WERI-Rb-1 (cell line): ENCODE data around the gene CD22.

Source experiments
- DNase-seq: peaks from one replicate; pipeline ENCODE4 v3.0.0-alpha.2; 2020
- H3K27ac ChIP-seq: fragments of 250-450 bp; sonication (Bioruptor Pico); 2 replicates; pipeline ENCODE4 v1.5.1; 2020; ENCODE audit warnings: mild to moderate bottlenecking, moderate library complexity
- H3K27me3 ChIP-seq: fragments of 250-450 bp; sonication (Bioruptor Pico); 2 replicates; pipeline ENCODE4 v1.5.1; 2021; ENCODE audit warnings: mild to moderate bottlenecking, low read depth, moderate library complexity; ENCODE audit not compliant: insufficient read depth, severe bottlenecking
- H3K36me3 ChIP-seq: fragments of 250-450 bp; sonication (Bioruptor Pico); 2 replicates; pipeline ENCODE4 v1.5.1; 2020; ENCODE audit warnings: mild to moderate bottlenecking, moderate library complexity
- H3K4me3 ChIP-seq: 2 replicates; pipeline ENCODE4 v1.5.1; 2011; ENCODE audit warnings: low read depth, mild to moderate bottlenecking, control low read depth, low read length
- H3K9me3 ChIP-seq: fragments of 250-450 bp; sonication (Bioruptor Pico); 2 replicates; pipeline ENCODE4 v1.5.1; 2021; ENCODE audit warnings: mild to moderate bottlenecking, moderate library complexity; ENCODE audit not compliant: severe bottlenecking
- TF ChIP-seq, protein P1 (sequence below): IDR thresholded peaks from 2 replicates; pipeline ENCODE4 v1.5.1; 2011; ENCODE audit warnings: low read depth, mild to moderate bottlenecking, control low read depth, inconsistent platforms, low read length

CD22 gene

DNA sequence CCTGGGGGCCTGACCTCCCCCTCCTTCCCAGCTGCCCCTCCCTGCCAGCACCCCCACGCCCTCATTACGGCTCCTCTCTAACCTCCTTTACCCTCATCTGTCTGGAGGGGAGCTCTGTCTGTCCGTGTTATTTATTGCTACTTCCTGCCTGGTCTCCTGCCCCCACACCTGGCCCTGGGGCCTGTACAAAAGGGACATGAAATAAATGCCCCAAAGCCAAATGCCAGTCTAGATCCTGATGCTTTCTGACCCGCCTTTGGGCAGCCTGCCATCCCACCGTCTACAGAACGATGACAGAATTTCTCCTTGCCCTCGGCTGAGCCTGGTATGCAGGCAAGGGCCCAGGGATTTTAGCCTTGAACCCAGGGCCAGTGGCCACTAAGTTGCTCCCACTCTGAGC lies 15.4 kb upstream of the CD22 start:
- TF ChIP-seq, protein P1, sequence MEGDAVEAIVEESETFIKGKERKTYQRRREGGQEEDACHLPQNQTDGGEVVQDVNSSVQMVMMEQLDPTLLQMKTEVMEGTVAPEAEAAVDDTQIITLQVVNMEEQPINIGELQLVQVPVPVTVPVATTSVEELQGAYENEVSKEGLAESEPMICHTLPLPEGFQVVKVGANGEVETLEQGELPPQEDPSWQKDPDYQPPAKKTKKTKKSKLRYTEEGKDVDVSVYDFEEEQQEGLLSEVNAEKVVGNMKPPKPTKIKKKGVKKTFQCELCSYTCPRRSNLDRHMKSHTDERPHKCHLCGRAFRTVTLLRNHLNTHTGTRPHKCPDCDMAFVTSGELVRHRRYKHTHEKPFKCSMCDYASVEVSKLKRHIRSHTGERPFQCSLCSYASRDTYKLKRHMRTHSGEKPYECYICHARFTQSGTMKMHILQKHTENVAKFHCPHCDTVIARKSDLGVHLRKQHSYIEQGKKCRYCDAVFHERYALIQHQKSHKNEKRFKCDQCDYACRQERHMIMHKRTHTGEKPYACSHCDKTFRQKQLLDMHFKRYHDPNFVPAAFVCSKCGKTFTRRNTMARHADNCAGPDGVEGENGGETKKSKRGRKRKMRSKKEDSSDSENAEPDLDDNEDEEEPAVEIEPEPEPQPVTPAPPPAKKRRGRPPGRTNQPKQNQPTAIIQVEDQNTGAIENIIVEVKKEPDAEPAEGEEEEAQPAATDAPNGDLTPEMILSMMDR = no peak
- H3K9me3 ChIP-seq = no peaks in the 10 kb centered on the region
- H3K27me3 ChIP-seq = no peaks in the 10 kb centered on the region
- no peak for DNase-seq
- H3K27ac ChIP-seq = no peak overlapping the region
- no peaks in the 10 kb centered on the region for H3K36me3 ChIP-seq
- no peak overlapping the region for H3K4me3 ChIP-seq

GRCh38 chr19:35314031-35314430 lies 15.0 kb upstream of the CD22 start:
- no peak for DNase-seq

DNA sequence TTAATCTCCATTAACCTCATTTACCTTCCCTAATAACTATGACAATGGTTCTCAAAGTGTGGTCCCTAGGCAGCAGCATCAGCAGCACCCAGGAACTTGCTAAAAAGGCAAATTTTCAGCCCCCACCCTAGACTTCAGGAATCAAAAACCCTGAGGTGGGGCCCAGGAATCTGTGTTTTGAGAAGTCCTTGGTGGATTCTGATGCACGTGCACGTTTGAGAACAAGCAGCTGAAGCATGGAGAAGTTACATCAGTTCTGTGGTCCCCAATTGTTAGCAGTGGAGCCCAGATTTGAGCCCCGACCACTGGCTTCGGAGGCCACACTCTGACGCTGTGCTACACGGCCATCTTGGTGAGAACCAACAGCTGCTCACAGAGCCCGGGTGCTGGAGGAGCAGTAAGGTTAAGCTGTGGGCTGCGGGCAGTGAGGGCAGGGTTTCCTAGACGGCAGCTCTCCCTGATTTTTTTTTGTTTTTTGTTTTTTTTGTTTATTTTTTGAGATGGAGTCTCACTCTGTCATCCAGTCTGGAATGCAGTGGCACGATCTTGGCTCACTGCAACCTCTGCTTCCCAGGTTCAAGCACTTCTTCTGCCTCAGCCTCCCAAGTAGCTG lies 14.0 kb upstream of the CD22 start:
- Histone ChIP-seq H3K27ac (no peak overlapping the region), H3K4me3 (no peak overlapping the region), H3K27me3 (no peaks in the 10 kb centered on the region), H3K36me3 (no peaks in the 10 kb centered on the region), H3K9me3 (no peaks in the 10 kb centered on the region)
- TF ChIP-seq, protein P1 = no peak
- no peak for DNase-seq

More at GRCh38 chr19:35314031-35314430, 15.0 kb upstream of the CD22 start:
- no peaks in the 10 kb centered on the region for H3K36me3 ChIP-seq
- H3K4me3 ChIP-seq = no peak overlapping the region
- no peak overlapping the region for H3K27ac ChIP-seq
- H3K27me3 ChIP-seq = no peaks in the 10 kb centered on the region
- TF ChIP-seq, protein P1 = no peak
- no peaks in the 10 kb centered on the region for H3K9me3 ChIP-seq

DNA sequence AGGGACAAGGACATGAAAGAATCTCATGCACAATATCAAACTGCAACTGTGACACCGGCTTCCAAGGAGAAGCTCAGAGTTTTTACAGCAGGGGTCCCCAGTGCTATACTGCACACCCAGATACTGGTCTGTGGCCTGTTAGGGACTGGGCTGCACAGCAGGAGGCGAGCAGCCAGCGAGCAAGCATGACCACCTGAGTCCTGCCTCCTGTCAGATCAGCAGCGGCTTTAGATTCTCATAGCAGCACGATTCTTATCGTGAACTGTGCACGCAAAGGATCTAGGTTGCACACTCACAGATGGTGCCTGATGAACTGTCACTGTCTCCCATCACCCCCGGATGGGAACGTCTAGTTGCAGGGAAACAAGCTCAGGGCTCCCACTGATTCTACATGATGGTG lies 13.1 kb upstream of the CD22 start:
- TF ChIP-seq, protein P1 = peak; percentile 43; the same call in 1 of the 2 replicates
- no peaks in the 10 kb centered on the region for H3K9me3 ChIP-seq
- H3K27me3 ChIP-seq = no peaks in the 10 kb centered on the region
- H3K36me3 ChIP-seq = no peaks in the 10 kb centered on the region
- DNase-seq = peak; percentile 74
- H3K4me3 ChIP-seq = no peak overlapping the region
- H3K27ac ChIP-seq = no peak overlapping the region

DNA sequence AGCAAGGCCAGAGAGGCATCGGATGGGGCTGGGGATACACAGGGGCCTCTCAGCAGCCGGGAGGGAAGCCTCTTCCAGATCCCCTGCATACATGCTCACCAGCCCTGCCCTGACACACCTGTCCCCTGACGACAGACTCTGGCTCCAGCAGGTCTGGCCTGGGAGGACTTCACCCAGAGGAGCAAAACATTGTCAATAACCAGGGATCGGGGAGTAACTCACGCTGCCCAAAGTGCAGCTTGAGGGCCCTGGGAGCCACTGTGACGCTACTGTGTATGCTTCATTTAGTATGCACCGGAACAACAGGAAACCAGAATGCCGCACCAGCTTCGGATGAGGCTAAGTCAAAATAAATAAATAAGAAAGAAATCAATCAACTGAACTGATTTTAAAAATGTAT lies 12.4 kb upstream of the CD22 start:
- H3K27ac ChIP-seq = peak overlapping the region; percentile 46
- TF ChIP-seq, protein P1 = no peak

GRCh38 chr19:35317464-35318043 lies 11.4 kb upstream of the CD22 start:
- no peak for DNase-seq
- no peaks in the 10 kb centered on the region for H3K27me3 ChIP-seq
- TF ChIP-seq, protein P1 = no peak
- H3K9me3 ChIP-seq = no peaks in the 10 kb centered on the region
- H3K36me3 ChIP-seq = no peaks in the 10 kb centered on the region
- H3K4me3 ChIP-seq = no peak overlapping the region
- no peak overlapping the region for H3K27ac ChIP-seq

More for the DNA sequence above, 12.4 kb upstream of the CD22 start:
- DNase-seq = no peak
- H3K9me3 ChIP-seq = no peaks in the 10 kb centered on the region
- H3K4me3 ChIP-seq = no peak overlapping the region
- no peaks in the 10 kb centered on the region for H3K36me3 ChIP-seq
- H3K27me3 ChIP-seq = no peaks in the 10 kb centered on the region
